Endothelial cell of umbilical vein (primary cell): ENCODE data around the gene LSM6.

Experiments used
- EZH2 ChIP-seq: IDR thresholded peaks from 2 replicates; pipeline ENCODE4 v1.6.1; 2012; ENCODE audit warnings: borderline replicate concordance, low read depth, mild to moderate bottlenecking, moderate library complexity, low read length, inconsistent platforms; ENCODE audit not compliant: severe bottlenecking
- FOS ChIP-seq: IDR thresholded peaks from 2 replicates; pipeline ENCODE4 v1.6.1; 2011; ENCODE audit warnings: mild to moderate bottlenecking, low read length, moderate library complexity, borderline replicate concordance; ENCODE audit not compliant: insufficient read depth
- JUN ChIP-seq: IDR thresholded peaks from 2 replicates; pipeline ENCODE4 v1.6.1; 2011; ENCODE audit warnings: borderline replicate concordance, low read depth; ENCODE audit not compliant: insufficient read length, insufficient read depth
- MAX ChIP-seq: IDR thresholded peaks from 2 replicates; pipeline ENCODE4 v1.6.1; 2011; ENCODE audit not compliant: insufficient read depth, insufficient read length
- MYC ChIP-seq: IDR thresholded peaks from one replicate; pipeline ENCODE4 v1.6.1; 2011; ENCODE audit warnings: mild to moderate bottlenecking, low read depth, low read length
- POLR2A ChIP-seq: IDR thresholded peaks from 2 replicates; pipeline ENCODE4 v1.6.1; 2012; ENCODE audit warnings: low read depth, mild to moderate bottlenecking, control low read depth, low read length
- POLR2AphosphoS5 ChIP-seq: IDR thresholded peaks from 2 replicates; pipeline ENCODE4 v1.6.1; 2012; ENCODE audit warnings: low read depth, mild to moderate bottlenecking, control low read depth, low read length, moderate library complexity; ENCODE audit not compliant: insufficient read depth
- TF ChIP-seq, protein P1 (sequence below), 2 donors: IDR thresholded peaks; 1 replicate in 1 of 2; 2 replicates in 1 of 2; pipeline ENCODE4 v1.5.1; 2011; ENCODE audit warnings: low read length in 2 of 2, mild to moderate bottlenecking in 2 of 2, moderate library complexity in 2 of 2, control low read depth in 1 of 2, inconsistent platforms in 1 of 2, low read depth in 1 of 2; ENCODE audit not compliant: insufficient read depth in 1 of 2; ENCODE audit errors: extremely low read depth in 1 of 2

DNA sequence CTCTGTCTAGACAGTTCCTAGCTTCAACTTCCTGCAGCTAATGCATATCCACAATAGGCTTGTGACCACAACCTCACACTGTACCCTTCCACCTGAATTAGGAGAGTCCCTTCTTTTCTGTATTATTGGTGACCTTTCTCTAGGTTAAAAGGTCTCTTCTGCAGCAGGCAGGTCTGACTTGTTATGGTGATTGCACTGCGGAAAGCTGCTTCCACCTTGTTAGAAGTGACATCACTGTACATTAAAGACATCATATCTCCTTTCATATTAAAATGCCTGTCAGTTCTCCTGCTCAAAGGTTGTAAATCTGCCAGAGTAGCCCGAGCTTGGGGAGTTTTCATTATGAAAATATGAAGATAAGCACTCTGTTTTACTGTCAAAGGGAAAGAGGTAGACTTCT is 21.5 kb upstream of the LSM6 start:
- no peak for TF ChIP-seq POLR2A
- no peak for TF ChIP-seq EZH2
- no peak for TF ChIP-seq POLR2AphosphoS5
- TF ChIP-seq, protein P1, sequence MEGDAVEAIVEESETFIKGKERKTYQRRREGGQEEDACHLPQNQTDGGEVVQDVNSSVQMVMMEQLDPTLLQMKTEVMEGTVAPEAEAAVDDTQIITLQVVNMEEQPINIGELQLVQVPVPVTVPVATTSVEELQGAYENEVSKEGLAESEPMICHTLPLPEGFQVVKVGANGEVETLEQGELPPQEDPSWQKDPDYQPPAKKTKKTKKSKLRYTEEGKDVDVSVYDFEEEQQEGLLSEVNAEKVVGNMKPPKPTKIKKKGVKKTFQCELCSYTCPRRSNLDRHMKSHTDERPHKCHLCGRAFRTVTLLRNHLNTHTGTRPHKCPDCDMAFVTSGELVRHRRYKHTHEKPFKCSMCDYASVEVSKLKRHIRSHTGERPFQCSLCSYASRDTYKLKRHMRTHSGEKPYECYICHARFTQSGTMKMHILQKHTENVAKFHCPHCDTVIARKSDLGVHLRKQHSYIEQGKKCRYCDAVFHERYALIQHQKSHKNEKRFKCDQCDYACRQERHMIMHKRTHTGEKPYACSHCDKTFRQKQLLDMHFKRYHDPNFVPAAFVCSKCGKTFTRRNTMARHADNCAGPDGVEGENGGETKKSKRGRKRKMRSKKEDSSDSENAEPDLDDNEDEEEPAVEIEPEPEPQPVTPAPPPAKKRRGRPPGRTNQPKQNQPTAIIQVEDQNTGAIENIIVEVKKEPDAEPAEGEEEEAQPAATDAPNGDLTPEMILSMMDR (IDR thresholded peaks at IDR 0.05; ENCODE audit: extremely low read depth in 1 of 2, insufficient read depth in 1 of 2, low read depth in 1 of 2, low read length in 2 of 2) = no peak
- no peak for TF ChIP-seq MAX
- no peak for TF ChIP-seq MYC
- no peak for TF ChIP-seq JUN
- no peak for TF ChIP-seq FOS
